Cardiac muscle cell (in vitro differentiated cells and primary cell): ENCODE results near the gene AUTS2. TPM values are rescaled to one million over a fixed set of nuclear protein-coding genes. Genes with fewer than 3 reads are reported as not detected.

Experiments
- DNase-seq, 2 donors: peaks; one replicate each; pipeline versions ENCODE4 v3.0.0 to v3.0.0-alpha.2; 2010 to 2017; ENCODE audit warnings: low read depth in 1 of 2, low spot score in 1 of 2
- H3K27ac ChIP-seq: fragments of 200-600 bp; sonication (generic); 2 replicates; pipeline ENCODE4 v1.5.1; 2016
- H3K27me3 ChIP-seq: fragments of 200-600 bp; sonication (generic); 2 replicates; pipeline ENCODE4 v1.6.0; 2016; ENCODE audit warnings: control low read depth
- H3K36me3 ChIP-seq: fragments of 200-600 bp; sonication (generic); 2 replicates; pipeline ENCODE4 v1.5.1; 2016; ENCODE audit warnings: control low read depth
- H3K4me1 ChIP-seq: fragments of 200-600 bp; sonication (generic); 2 replicates; pipeline ENCODE4 v1.8.1; 2017; ENCODE audit warnings: low read depth, mild to moderate bottlenecking, mixed run types
- H3K4me3 ChIP-seq: fragments of 200-600 bp; sonication (generic); 2 replicates; pipeline ENCODE4 v1.5.1; 2016; ENCODE audit warnings: mild to moderate bottlenecking
- H3K9me3 ChIP-seq: fragments of 200-600 bp; sonication (generic); 2 replicates; pipeline ENCODE4 v1.5.1; 2017; ENCODE audit warnings: low read depth, mild to moderate bottlenecking, control low read depth
- polyA plus RNA-seq: library from polyadenylated mRNA; unstranded; fragments of >200 nt; fragmentation: Nextera tagmentation; extraction: Ambion mirVana; gene quantifications from 2 replicates; pipeline ENCODE4 v1.2.1, GENCODE V29; 2016
- total RNA-seq: library from RNA; depleted of rRNA; stranded (reverse); fragments of >200 nt; gene quantifications from 2 replicates; pipeline ENCODE4 v1.2.3, GENCODE V29; 2016
- TF ChIP-seq, protein P1 (sequence below): IDR thresholded peaks from 2 replicates; pipeline ENCODE4 v1.5.1; 2012; ENCODE audit warnings: low read depth, mild to moderate bottlenecking, low read length

The AUTS2 gene
- total and polyA plus RNA-seq, 2 experiments from 2014 or later: 41.0 to 45.5 TPM

DNA sequence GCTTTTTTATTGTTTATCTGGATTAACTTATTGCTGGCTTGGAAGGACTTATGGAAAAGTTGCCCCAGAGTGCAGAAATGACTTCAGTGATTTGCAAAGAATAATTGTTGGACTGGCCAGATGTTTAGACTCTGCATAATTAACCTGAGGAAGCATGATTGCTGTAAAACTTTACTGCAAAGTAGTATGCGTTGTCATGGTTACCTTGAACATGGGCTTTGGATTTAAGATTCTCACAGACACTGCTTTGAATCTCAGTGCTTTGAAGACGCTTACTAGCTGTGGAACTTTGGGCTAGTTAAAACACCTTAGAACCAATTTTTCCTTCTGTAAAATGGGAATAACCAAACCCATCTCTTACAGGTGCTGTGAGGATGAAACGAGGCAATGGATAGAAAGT, 1108.4 kb downstream of the AUTS2 start:
- Histone ChIP-seq H3K4me1 (peaks cover 44% of the 10 kb centered on the region), H3K9me3 (no peaks in the 10 kb centered on the region), H3K4me3 (no peak overlapping the region), H3K36me3 (no peaks in the 10 kb centered on the region), H3K27me3 (no peaks in the 10 kb centered on the region), H3K27ac (no peak overlapping the region)
- DNase-seq: no peak
- TF ChIP-seq, protein P1, sequence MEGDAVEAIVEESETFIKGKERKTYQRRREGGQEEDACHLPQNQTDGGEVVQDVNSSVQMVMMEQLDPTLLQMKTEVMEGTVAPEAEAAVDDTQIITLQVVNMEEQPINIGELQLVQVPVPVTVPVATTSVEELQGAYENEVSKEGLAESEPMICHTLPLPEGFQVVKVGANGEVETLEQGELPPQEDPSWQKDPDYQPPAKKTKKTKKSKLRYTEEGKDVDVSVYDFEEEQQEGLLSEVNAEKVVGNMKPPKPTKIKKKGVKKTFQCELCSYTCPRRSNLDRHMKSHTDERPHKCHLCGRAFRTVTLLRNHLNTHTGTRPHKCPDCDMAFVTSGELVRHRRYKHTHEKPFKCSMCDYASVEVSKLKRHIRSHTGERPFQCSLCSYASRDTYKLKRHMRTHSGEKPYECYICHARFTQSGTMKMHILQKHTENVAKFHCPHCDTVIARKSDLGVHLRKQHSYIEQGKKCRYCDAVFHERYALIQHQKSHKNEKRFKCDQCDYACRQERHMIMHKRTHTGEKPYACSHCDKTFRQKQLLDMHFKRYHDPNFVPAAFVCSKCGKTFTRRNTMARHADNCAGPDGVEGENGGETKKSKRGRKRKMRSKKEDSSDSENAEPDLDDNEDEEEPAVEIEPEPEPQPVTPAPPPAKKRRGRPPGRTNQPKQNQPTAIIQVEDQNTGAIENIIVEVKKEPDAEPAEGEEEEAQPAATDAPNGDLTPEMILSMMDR: no peak

DNA sequence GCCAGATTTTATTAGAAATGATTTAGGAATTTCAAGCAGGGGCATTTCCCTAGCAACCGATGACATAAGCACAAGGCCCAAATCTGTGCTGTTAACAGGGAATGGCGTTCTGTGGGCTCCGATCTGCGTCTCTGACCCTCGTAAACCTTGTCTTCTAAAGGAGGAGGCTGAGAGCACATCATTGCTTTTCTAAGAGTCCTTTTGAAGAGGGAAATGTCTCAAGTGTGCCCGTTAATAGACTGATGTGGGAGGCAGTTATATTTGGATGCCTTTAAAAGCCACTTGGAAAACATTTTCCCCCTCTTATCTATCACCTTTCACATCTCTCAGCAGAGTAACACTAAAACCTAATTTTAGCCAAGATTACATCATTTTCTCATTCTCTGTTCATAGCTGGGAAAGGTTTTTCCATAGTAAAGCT, 1109.6 kb downstream of the AUTS2 start:
- no peak overlapping the region for H3K4me3 ChIP-seq
- H3K27me3 ChIP-seq: no peaks in the 10 kb centered on the region
- no peaks in the 10 kb centered on the region for H3K36me3 ChIP-seq
- peaks cover 44% of the 10 kb centered on the region for H3K4me1 ChIP-seq
- TF ChIP-seq, protein P1: no peak
- peak overlapping the region; percentile 2 for H3K27ac ChIP-seq
- peak in 1 of 2 donors; percentile 75 for DNase-seq
- H3K9me3 ChIP-seq: no peaks in the 10 kb centered on the region

GRCh38 chr7:70710011-70710480, 1111.8 kb downstream of the AUTS2 start:
- H3K4me1 ChIP-seq: peaks cover 42% of the 10 kb centered on the region
- H3K36me3 ChIP-seq: no peaks in the 10 kb centered on the region
- no peak overlapping the region for H3K4me3 ChIP-seq
- H3K27me3 ChIP-seq: no peaks in the 10 kb centered on the region
- no peaks in the 10 kb centered on the region for H3K9me3 ChIP-seq
- peak in 1 of 2 donors; percentile 43 for DNase-seq
- H3K27ac ChIP-seq: peak overlapping the region; percentile 57
- TF ChIP-seq, protein P1: no peak

DNA sequence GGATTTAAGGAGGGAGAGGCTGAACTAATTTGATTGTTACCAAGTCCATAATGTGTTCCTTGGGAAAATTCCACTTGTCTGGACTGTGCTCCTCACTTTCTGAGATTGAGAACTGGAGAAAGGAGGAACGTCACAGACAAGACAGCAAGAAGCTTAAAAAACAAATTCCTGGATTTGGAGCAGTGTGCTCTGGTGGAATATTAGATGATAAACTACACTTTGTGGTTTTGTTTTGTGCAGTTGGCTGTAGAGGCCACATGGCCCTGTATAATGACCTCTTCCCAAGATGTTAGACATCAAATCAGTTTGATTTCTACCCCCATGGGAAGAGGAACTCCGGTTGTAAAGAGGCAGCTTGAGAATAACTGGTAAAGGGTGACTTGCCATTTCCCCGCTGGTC, 1112.4 kb downstream of the AUTS2 start:
- Histone ChIP-seq H3K36me3 (no peaks in the 10 kb centered on the region), H3K27ac (peak overlapping the region; percentile 57)
- DNase-seq: no peak

DNA sequence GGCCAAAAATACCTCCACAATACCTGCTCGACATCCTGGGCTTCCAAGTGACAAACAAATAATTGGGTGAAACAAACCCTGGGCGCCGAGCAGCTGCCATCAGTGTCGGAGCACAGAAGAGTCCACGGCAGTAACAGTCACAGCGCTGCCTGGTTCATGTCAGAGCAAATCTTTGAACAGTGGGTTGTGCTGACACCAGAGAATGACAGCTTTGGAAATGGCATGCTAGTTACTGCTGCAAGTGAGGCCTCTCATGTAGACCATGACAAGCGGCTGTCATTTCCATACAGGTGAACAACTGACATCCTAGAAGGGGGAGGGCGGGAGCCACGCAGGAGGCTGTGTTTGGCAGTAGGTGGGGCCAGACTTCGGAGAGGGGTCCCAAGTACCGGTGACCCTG, 1113.2 kb downstream of the AUTS2 start:
- Histone ChIP-seq H3K9me3 (no peaks in the 10 kb centered on the region), H3K36me3 (no peaks in the 10 kb centered on the region), H3K4me1 (peaks cover 42% of the 10 kb centered on the region), H3K4me3 (no peak overlapping the region), H3K27ac (peak overlapping the region; percentile 57), H3K27me3 (no peaks in the 10 kb centered on the region)
- DNase-seq: peak in 1 of 2 donors; percentile 51
- TF ChIP-seq, protein P1: no peak

More for the DNA sequence above, 1112.4 kb downstream of the AUTS2 start:
- H3K9me3 ChIP-seq: no peaks in the 10 kb centered on the region
- TF ChIP-seq, protein P1: no peak
- H3K27me3 ChIP-seq: no peaks in the 10 kb centered on the region
- H3K4me3 ChIP-seq: no peak overlapping the region
- H3K4me1 ChIP-seq: peaks cover 42% of the 10 kb centered on the region
